SJSA1 (cell line): ENCODE results near the gene TMEFF1. TPM values are rescaled to one million over a fixed set of nuclear protein-coding genes. Genes with fewer than 3 reads are reported as not detected.

Experiments used
- DNase-seq, 2 experiments: peaks; one replicate each; pipeline ENCODE4 v3.0.0-alpha.2; 2015 to 2020; ENCODE audit warnings: low spot score in 2 of 2, low read depth in 1 of 2
- H3K27ac ChIP-seq: fragments of 250-450 bp; sonication (Bioruptor Pico); 2 replicates; pipeline ENCODE4 v1.5.1; 2020; ENCODE audit warnings: mild to moderate bottlenecking, moderate library complexity
- H3K27me3 ChIP-seq: fragments of 250-450 bp; sonication (Bioruptor Pico); replicated peaks from 2 replicates; pipeline ENCODE4 v1.5.1; 2020; ENCODE audit warnings: mild to moderate bottlenecking, moderate library complexity
- H3K36me3 ChIP-seq: fragments of 250-450 bp; sonication (Bioruptor Pico); 2 replicates; pipeline ENCODE4 v1.5.1; 2020; ENCODE audit warnings: mild to moderate bottlenecking
- H3K4me1 ChIP-seq: fragments of 250-450 bp; sonication (Bioruptor Pico); replicated peaks from 2 replicates; pipeline ENCODE4 v1.6.1; 2021; ENCODE audit warnings: mild to moderate bottlenecking
- H3K4me3 ChIP-seq: fragments of 250-450 bp; sonication (Bioruptor Pico); 2 replicates; pipeline ENCODE4 v1.5.1; 2020; ENCODE audit warnings: mild to moderate bottlenecking
- H3K9me3 ChIP-seq: fragments of 250-450 bp; sonication (Bioruptor Pico); replicated peaks from 2 replicates; pipeline ENCODE4 v1.5.1; 2020; ENCODE audit warnings: mild to moderate bottlenecking
- total RNA-seq: library from RNA; depleted of rRNA; stranded (reverse); fragments of >200 nt; shearing (Covaris generic); gene quantifications from 2 replicates; pipeline ENCODE4 v1.2.3, GENCODE V29; 2014

TMEFF1 gene
- total RNA-seq, 1 experiment from 2014 or later: 9.3 TPM

- H3K27ac ChIP-seq: no peak overlapping the region
- no peak overlapping the region for H3K4me3 ChIP-seq
- H3K9me3 ChIP-seq: no peaks in the 10 kb centered on the region
- DNase-seq: no peak
- H3K27me3 ChIP-seq: no peaks in the 10 kb centered on the region
- no peaks in the 10 kb centered on the region for H3K36me3 ChIP-seq
- H3K4me1 ChIP-seq: no peaks in the 10 kb centered on the region
Observed at GRCh38 chr9:100465274-100465673, 7.7 kb upstream of the TMEFF1 start.

GRCh38 chr9:100465761-100466160 lies 7.2 kb upstream of the TMEFF1 start:
- H3K4me1 ChIP-seq: no peaks in the 10 kb centered on the region
- no peaks in the 10 kb centered on the region for H3K36me3 ChIP-seq
- H3K27ac ChIP-seq: no peak overlapping the region
- H3K4me3 ChIP-seq: no peak overlapping the region
- no peaks in the 10 kb centered on the region for H3K9me3 ChIP-seq
- no peaks in the 10 kb centered on the region for H3K27me3 ChIP-seq
- no peak for DNase-seq

DNA sequence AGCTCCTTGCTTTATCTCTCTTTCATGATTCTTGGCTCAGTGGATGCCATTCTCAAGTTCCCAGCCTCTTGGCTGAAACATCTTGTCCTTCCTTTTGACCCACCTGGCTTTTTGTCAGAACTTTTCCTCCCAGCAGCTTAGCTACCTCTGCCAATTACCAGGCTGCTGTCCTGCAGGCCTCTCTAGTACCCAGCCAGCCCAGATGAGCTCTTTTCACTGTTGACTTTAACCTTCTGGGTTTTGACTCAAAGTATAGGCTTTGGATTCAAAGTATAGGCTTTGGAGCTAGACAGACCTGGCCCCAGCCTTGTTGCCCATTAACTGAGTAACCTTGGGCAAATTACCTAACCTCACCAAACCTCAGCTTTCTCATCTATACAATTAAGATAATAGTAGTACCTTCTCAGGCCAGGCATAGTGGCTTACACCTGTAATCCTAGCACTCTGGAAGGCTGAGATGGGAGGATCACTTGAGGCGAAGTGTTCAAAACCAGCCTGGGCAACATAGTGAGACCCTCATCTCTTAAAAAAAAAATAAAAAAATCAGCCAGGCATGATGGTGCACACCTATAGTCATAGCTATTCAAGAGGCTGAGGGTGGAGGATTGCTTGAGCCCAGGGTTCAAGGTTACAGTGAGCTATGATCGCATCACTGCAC lies 6.6 kb upstream of the TMEFF1 start:
- H3K9me3 ChIP-seq: no peaks in the 10 kb centered on the region
- H3K27me3 ChIP-seq: no peaks in the 10 kb centered on the region
- H3K4me1 ChIP-seq: no peaks in the 10 kb centered on the region
- H3K4me3 ChIP-seq: no peak overlapping the region
- DNase-seq: no peak
- H3K36me3 ChIP-seq: no peaks in the 10 kb centered on the region
- H3K27ac ChIP-seq: no peak overlapping the region

GRCh38 chr9:100466829-100467221 lies 6.1 kb upstream of the TMEFF1 start:
- no peaks in the 10 kb centered on the region for H3K36me3 ChIP-seq
- no peak for DNase-seq
- no peaks in the 10 kb centered on the region for H3K9me3 ChIP-seq
- no peaks in the 10 kb centered on the region for H3K4me1 ChIP-seq
- H3K27ac ChIP-seq: no peak overlapping the region
- no peak overlapping the region for H3K4me3 ChIP-seq
- H3K27me3 ChIP-seq: no peaks in the 10 kb centered on the region

- H3K4me1 ChIP-seq: no peaks in the 10 kb centered on the region
- H3K27ac ChIP-seq: no peak overlapping the region
- H3K9me3 ChIP-seq: no peaks in the 10 kb centered on the region
- H3K36me3 ChIP-seq: no peaks in the 10 kb centered on the region
- H3K27me3 ChIP-seq: no peaks in the 10 kb centered on the region
- no peak for DNase-seq
- no peak overlapping the region for H3K4me3 ChIP-seq
Observed at GRCh38 chr9:100468041-100468440, 4.9 kb upstream of the TMEFF1 start.

- Histone ChIP-seq H3K9me3 (no peaks in the 10 kb centered on the region), H3K27me3 (no peaks in the 10 kb centered on the region), H3K4me3 (no peak overlapping the region), H3K36me3 (no peaks in the 10 kb centered on the region), H3K27ac (no peak overlapping the region), H3K4me1 (0 out of 2 replicates have a peak, but pooled peaks cover 3% of the 10 kb centered on the region)
- DNase-seq: no peak
Observed at GRCh38 chr9:100472268-100472667, 681 bp upstream of the TMEFF1 start.

- H3K9me3 ChIP-seq: no peaks in the 10 kb centered on the region
- peak overlapping the region; percentile 77 for H3K4me3 ChIP-seq
- no peaks in the 10 kb centered on the region for H3K36me3 ChIP-seq
- H3K27me3 ChIP-seq: no peaks in the 10 kb centered on the region
- H3K27ac ChIP-seq: no peak overlapping the region
- DNase-seq: peak; percentile 48 to 52
- H3K4me1 ChIP-seq: 0 out of 2 replicates have a peak, but pooled peaks cover 3% of the 10 kb centered on the region
Observed at GRCh38 chr9:100473276-100474081, 530 bp downstream of the TMEFF1 start.

DNA sequence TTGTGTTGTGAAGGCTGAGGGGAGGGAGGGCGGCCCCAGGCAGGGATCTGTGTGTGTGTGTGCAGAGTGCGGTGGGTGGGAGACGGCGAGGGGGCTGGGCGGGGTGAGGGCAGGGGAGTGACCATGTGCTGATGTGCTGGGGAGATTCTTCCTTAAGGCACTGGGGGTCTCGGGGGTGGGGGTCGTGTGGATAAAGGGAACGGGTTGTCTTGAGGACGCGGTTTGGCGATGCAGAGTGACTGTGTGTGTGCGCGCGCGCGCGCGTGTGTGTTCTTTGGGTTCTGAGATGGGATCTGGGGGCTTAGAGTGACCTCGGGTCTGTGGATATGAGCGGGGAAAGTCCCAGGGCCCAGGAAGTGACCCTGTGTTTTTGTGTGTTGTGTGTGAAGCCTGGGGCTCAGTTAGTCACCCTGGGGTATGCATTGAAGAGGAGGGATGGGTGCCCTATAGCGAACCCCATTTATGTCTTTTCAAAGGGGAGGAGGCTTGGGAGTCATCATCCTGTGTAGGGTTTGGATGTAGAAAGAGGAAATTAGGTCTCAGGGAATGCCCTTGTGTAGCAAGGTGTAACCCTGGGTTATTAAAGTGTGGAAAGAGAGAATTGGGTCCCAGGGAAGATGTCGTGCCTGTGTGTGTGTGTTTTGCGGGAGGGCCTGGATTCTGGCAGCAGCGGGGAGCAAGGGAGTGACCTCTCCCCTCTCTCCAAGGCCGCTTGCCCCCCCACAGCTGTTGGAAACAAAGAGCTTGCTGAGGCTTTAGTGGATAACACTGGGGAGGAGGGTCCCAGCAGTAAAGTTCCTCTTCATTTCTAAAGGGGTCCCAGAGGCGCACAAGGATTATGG lies 1.4 kb downstream of the TMEFF1 start:
- H3K27ac ChIP-seq: no peak overlapping the region
- no peaks in the 10 kb centered on the region for H3K9me3 ChIP-seq
- no peaks in the 10 kb centered on the region for H3K27me3 ChIP-seq
- H3K4me3 ChIP-seq: peak overlapping the region; percentile 77
- H3K4me1 ChIP-seq: 0 out of 2 replicates have a peak, but pooled peaks cover 3% of the 10 kb centered on the region
- DNase-seq: no peak
- no peaks in the 10 kb centered on the region for H3K36me3 ChIP-seq

- no peak overlapping the region for H3K27ac ChIP-seq
- no peak overlapping the region for H3K4me3 ChIP-seq
- H3K4me1 ChIP-seq: 0 out of 2 replicates have a peak, but pooled peaks cover 3% of the 10 kb centered on the region
- DNase-seq: no peak
- H3K36me3 ChIP-seq: no peaks in the 10 kb centered on the region
- no peaks in the 10 kb centered on the region for H3K9me3 ChIP-seq
- H3K27me3 ChIP-seq: no peaks in the 10 kb centered on the region
Observed at GRCh38 chr9:100474924-100475276, 2.0 kb downstream of the TMEFF1 start.

DNA sequence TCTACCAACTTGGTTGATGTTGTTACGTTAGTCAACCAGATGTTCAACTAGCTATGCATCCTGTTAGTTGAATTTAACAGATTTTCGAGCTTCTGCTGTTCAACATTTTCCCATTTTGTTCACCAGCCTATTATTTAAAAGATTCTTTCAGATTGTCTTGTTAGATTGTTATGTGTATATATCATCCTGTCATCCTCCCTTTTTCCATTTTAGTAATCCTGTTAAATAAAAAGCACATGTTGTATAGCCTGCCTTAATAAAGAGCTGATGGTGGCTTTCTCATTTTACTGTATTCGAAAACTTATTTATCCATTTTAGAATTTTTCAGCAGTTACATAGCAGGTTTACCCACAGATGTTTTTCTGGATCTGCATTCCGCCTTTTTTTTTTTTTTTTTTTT lies 4.3 kb downstream of the TMEFF1 start:
- DNase-seq: no peak
- no peaks in the 10 kb centered on the region for H3K36me3 ChIP-seq
- 0 out of 2 replicates have a peak, but pooled peaks cover 3% of the 10 kb centered on the region for H3K4me1 ChIP-seq
- H3K9me3 ChIP-seq: no peaks in the 10 kb centered on the region
- H3K27me3 ChIP-seq: no peaks in the 10 kb centered on the region
- no peak overlapping the region for H3K27ac ChIP-seq
- no peak overlapping the region for H3K4me3 ChIP-seq

- Histone ChIP-seq H3K36me3 (no peaks in the 10 kb centered on the region), H3K27ac (no peak overlapping the region), H3K4me3 (no peak overlapping the region), H3K27me3 (no peaks in the 10 kb centered on the region), H3K9me3 (no peaks in the 10 kb centered on the region), H3K4me1 (0 out of 2 replicates have a peak, but pooled peaks cover 3% of the 10 kb centered on the region)
- no peak for DNase-seq
Observed at GRCh38 chr9:100478192-100478591, 5.2 kb downstream of the TMEFF1 start.

DNA sequence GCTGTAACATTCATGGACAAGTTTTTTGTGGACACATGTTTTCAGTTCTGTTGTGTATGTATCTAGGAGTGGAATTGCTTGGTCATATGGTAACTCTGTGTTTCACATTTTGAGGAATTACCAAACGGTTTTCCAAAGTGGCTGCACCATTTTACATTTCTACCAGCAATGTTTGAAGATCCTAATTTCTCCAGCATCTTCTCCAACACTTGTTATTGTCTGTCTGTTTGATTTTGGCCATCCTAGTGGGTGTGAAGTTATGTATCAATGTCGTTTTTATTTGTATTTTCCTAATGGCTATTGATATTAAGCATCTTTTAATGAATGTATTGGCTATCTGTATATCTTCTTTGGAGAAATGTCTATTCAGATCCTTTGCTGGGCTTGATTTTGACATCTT lies 6.9 kb downstream of the TMEFF1 start:
- no peak overlapping the region for H3K4me3 ChIP-seq
- H3K4me1 ChIP-seq: no peaks in the 10 kb centered on the region
- no peak overlapping the region for H3K27ac ChIP-seq
- no peak for DNase-seq
- H3K9me3 ChIP-seq: no peaks in the 10 kb centered on the region
- no peaks in the 10 kb centered on the region for H3K36me3 ChIP-seq
- no peaks in the 10 kb centered on the region for H3K27me3 ChIP-seq

DNA sequence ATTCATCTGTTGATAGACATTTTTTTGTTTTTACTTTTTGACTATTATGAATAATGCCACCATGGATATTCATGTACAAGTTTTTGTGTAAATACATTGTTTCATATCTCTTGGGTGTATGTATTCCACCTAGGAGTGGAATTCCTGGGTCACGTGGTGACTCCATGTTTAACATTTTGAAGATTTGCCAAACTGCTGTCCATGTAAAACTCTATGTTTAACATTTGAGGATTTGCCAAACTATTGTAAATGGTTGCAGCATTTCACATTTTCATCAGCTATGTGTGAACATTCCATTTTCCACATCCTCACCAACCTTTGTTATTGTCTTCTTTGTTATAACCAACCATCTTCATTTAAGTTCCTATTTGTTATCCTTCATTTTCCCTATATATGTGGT lies 12.2 kb downstream of the TMEFF1 start:
- DNase-seq: no peak
- Histone ChIP-seq H3K27me3 (no peaks in the 10 kb centered on the region), H3K36me3 (no peaks in the 10 kb centered on the region), H3K4me3 (no peak overlapping the region), H3K27ac (no peak overlapping the region), H3K9me3 (no peaks in the 10 kb centered on the region), H3K4me1 (no peaks in the 10 kb centered on the region)
